22Rv1 (cell line): ENCODE results near the gene TSPOAP1.

Experiments used
- ZFX ChIP-seq: fragments of 450-650 bp; IDR thresholded peaks from 2 replicates; pipeline ENCODE4 v1.6.1; 2017; ENCODE audit warnings: antibody characterized with exemption, borderline replicate concordance
- TF ChIP-seq, protein P1 (sequence below): fragments of 450-650 bp; IDR thresholded peaks from 2 replicates; pipeline ENCODE4 v1.5.1; 2017; ENCODE audit warnings: mild to moderate bottlenecking

DNA sequence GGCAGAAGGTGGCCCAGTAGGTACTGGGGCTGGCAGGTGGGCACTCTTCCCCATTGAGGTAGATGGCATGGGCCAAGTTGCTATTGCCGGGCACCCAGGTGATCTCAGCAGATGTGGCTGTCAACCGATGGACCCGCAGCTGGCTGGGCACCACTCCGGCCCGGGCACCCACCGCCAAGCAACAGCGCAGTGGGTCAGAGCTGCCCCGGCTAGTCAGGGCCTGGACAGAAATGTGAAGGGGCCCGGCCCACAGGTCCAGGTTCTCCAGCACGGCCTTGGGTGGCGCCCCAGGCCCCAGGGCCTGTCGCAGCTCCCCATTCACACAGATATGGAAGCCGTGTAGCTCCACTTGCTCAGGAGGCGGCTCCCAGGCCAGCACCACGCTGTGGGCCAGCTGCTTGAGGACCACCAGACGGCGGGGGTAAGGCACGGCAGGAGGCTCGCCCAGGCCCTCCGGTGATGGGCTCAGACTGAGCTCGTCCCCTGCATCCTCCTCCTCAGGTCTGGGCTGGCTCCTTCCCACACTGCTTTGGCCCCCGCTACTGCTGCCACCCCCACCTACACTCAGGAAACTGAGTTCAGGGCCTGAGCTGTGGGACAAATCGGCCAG is 16.5 kb downstream of the TSPOAP1 start:
- TF ChIP-seq, protein P1, sequence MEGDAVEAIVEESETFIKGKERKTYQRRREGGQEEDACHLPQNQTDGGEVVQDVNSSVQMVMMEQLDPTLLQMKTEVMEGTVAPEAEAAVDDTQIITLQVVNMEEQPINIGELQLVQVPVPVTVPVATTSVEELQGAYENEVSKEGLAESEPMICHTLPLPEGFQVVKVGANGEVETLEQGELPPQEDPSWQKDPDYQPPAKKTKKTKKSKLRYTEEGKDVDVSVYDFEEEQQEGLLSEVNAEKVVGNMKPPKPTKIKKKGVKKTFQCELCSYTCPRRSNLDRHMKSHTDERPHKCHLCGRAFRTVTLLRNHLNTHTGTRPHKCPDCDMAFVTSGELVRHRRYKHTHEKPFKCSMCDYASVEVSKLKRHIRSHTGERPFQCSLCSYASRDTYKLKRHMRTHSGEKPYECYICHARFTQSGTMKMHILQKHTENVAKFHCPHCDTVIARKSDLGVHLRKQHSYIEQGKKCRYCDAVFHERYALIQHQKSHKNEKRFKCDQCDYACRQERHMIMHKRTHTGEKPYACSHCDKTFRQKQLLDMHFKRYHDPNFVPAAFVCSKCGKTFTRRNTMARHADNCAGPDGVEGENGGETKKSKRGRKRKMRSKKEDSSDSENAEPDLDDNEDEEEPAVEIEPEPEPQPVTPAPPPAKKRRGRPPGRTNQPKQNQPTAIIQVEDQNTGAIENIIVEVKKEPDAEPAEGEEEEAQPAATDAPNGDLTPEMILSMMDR: no peak
- no peak for TF ChIP-seq ZFX
